ENCODE results near the gene SORCS2.
A peak's percentile ranks its signal among the peaks of the same experiment; 100 is the strongest.

Gene SORCS2

DNA sequence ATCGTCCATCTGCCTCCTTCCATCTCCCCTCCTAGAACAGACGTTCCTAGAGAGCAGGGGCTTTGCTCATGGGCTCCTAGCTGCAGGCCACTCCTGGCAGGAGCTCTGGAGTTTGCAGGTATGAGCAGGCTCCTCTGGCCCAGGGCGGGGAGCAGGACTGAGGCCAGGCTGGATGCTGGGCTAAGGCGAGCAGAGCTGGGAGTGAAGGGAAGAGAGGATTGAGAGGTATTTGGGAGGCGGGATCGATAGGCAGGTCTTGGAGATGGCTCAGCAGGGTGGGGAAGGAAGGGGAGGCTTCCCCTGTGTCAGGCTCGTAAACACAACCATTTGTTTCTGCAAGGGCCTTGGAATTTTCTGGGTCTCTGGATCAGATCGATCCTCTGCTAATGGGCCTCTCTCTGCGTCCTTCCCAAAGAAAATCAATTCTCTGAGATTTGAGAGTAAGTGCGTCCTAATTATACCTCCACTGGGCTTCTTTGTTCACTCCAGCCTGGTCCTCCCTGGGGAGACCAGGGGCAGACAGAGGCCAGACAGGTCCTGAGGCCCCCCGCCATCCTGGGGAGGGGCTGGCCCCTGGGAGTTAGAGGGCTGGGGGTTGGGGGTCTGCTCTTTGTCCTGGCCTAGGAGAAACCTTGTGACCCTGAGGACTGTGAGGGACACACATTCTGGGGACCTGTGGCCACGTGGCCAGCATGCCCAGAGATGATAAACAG is 337.2 kb downstream of the SORCS2 start:
- no peak overlapping the region for H3K4me3 ChIP-seq (ENCODE audit: low read depth, low read length)
- no peaks in the 10 kb centered on the region for H3K36me3 ChIP-seq (ENCODE audit: control insufficient read depth, insufficient read depth, low read length)
- H3K27ac ChIP-seq (ENCODE audit: low read depth, low read length) = peak overlapping the region; percentile 51; the same call in 1 of the 2 replicates
- peaks cover 4% of the 10 kb centered on the region for H3K9me3 ChIP-seq (ENCODE audit: control insufficient read depth, insufficient read depth, low read depth, low read length)
- H3K27me3 ChIP-seq (ENCODE audit: control insufficient read depth, insufficient read depth, low read length) = no peaks in the 10 kb centered on the region
- peaks cover 47% of the 10 kb centered on the region for H3K4me1 ChIP-seq (ENCODE audit: control insufficient read depth, insufficient read depth, low read length)
- no peak overlapping the region for H3K9ac ChIP-seq (ENCODE audit: low read length)

DNA sequence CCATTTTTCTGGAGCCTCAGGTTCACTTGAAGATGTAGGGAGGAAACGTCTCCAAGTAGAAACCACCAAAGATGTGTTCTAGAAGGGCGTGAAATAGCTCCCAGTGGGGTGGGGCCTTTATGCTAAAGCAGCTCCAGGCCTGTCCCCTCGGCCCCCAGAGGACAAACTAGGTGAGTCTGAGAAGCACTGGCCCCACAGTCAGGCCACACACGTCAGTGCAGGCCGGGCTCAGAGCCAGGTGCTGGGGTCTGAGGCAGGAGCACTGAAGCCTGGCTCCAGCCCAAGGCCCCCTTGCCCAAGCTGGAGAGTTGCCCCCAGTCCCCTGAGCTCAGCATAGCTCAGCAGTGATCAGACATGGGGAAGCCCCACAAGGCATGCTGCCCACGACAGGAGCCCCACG is 337.7 kb downstream of the SORCS2 start:
- Histone ChIP-seq H3K4me3 (ENCODE audit: low read depth, low read length) (no peak overlapping the region), H3K9me3 (ENCODE audit: control insufficient read depth, insufficient read depth, low read depth, low read length) (peaks cover 7% of the 10 kb centered on the region), H3K9ac (ENCODE audit: low read length) (no peak overlapping the region)

DNA sequence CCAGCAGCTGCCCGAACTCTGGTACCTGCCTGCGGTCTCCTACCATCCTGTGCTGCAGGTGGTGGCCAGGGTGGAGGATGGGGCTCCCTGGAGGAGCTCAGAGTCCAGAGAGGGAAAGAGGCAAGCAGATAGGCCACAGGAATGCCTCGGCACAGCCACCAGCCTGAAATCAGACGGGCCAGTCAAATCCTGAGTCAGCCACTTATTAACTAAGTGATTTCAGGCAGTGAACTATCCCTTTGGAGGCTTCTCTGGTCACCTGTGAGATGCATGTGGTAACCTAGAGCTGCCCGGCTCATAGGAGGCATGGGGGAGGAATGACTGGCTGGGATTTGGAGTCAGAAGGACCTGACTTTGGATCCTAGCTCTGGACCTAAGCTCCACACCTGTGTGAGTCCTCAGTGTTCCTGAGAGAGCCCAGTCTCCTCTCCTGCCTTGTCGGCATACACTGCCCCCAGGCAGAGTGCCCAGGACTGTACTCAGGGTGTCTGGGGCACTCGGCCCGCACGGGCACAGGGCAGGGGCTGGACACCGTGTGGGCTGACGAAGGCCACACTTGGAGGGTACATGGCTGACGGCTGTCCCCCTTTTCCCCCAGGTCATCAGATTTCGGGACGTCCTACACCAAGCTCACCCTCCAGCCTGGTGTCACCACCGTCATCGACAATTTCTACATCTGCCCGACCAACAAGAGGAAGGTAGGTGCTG is 338.7 kb downstream of the SORCS2 start:
- H3K4me3 ChIP-seq (ENCODE audit: low read depth, low read length) = no peak overlapping the region
- peaks cover 7% of the 10 kb centered on the region for H3K9me3 ChIP-seq (ENCODE audit: control insufficient read depth, insufficient read depth, low read depth, low read length)
- H3K4me1 ChIP-seq (ENCODE audit: control insufficient read depth, insufficient read depth, low read length) = peaks cover 47% of the 10 kb centered on the region
- H3K36me3 ChIP-seq (ENCODE audit: control insufficient read depth, insufficient read depth, low read length) = no peaks in the 10 kb centered on the region
- no peaks in the 10 kb centered on the region for H3K27me3 ChIP-seq (ENCODE audit: control insufficient read depth, insufficient read depth, low read length)
- peak overlapping the region; percentile 8 for H3K9ac ChIP-seq (ENCODE audit: low read length)
- H3K27ac ChIP-seq (ENCODE audit: low read depth, low read length) = no peak overlapping the region

More for the DNA sequence above, 337.7 kb downstream of the SORCS2 start:
- Histone ChIP-seq H3K27ac (ENCODE audit: low read depth, low read length) (no peak overlapping the region; the same call in 1 of the 2 replicates), H3K4me1 (ENCODE audit: control insufficient read depth, insufficient read depth, low read length) (peaks cover 47% of the 10 kb centered on the region), H3K36me3 (ENCODE audit: control insufficient read depth, insufficient read depth, low read length) (no peaks in the 10 kb centered on the region), H3K27me3 (ENCODE audit: control insufficient read depth, insufficient read depth, low read length) (no peaks in the 10 kb centered on the region)

DNA sequence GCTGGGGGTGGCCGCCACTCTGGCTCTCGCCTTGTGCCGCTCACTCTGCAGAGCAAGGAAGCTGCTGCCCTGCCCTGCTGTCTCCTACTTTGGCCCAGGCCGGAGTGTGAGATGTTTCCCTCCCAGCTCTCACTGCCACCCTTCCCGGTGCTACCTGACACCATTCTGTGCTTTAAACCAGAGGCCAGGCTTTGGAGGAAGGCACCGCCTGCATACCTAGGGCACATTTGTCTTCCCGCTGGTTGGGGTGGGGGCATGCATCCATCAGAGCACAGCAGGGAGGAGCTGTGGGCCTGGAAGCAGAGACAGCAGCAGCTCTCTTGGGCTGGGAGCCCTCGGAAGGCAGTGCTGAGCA is 339.3 kb downstream of the SORCS2 start:
- Histone ChIP-seq H3K4me3 (ENCODE audit: low read depth, low read length) (no peak overlapping the region), H3K36me3 (ENCODE audit: control insufficient read depth, insufficient read depth, low read length) (no peaks in the 10 kb centered on the region), H3K27ac (ENCODE audit: low read depth, low read length) (no peak overlapping the region), H3K9ac (ENCODE audit: low read length) (no peak overlapping the region), H3K9me3 (ENCODE audit: control insufficient read depth, insufficient read depth, low read depth, low read length) (peaks cover 7% of the 10 kb centered on the region), H3K27me3 (ENCODE audit: control insufficient read depth, insufficient read depth, low read length) (no peaks in the 10 kb centered on the region), H3K4me1 (ENCODE audit: control insufficient read depth, insufficient read depth, low read length) (peaks cover 47% of the 10 kb centered on the region)

DNA sequence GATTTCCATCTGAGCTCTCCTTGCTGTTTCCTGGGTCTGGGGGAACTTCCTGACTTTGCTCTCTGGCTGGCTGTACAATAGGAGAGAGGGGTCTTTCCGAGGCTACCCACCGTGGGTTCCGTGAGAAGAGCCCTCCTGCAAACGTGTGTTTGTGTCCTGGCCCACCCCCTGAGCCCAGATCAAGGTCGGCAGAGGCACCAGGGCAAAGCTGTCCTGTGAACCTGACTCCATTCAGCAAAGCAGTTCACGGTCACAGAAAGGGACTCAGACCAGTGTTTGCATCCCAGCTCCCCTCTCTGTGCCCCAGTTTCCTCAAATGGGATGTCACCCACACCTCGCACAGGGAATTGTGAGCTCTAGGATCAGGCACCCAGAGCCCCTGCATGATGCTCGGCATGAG is 339.7 kb downstream of the SORCS2 start:
- Histone ChIP-seq H3K27ac (ENCODE audit: low read depth, low read length) (no peak overlapping the region), H3K4me3 (ENCODE audit: low read depth, low read length) (no peak overlapping the region), H3K27me3 (ENCODE audit: control insufficient read depth, insufficient read depth, low read length) (no peaks in the 10 kb centered on the region), H3K36me3 (ENCODE audit: control insufficient read depth, insufficient read depth, low read length) (no peaks in the 10 kb centered on the region), H3K9me3 (ENCODE audit: control insufficient read depth, insufficient read depth, low read depth, low read length) (peaks cover 7% of the 10 kb centered on the region), H3K9ac (ENCODE audit: low read length) (no peak overlapping the region), H3K4me1 (ENCODE audit: control insufficient read depth, insufficient read depth, low read length) (peaks cover 47% of the 10 kb centered on the region)

DNA sequence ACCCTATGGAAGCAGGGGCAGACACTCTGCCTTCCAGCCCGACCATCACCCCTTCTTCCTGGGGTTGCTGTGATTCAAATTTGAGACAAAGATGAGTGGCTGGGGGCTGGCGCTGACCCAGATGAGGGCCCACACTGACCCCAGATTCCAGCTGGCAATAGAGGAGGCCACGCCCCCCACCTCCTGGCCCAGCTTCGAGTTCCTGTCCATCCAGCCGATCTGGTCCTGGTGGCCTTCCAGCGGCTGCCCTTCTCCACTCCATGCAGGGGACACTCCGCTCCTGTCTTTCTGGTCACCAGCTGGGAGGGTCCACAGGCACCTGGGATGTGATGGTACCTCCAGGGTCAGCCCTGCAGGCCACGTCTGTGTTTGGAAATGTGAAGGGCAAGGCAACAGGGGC is 340.9 kb downstream of the SORCS2 start:
- no peaks in the 10 kb centered on the region for H3K27me3 ChIP-seq (ENCODE audit: control insufficient read depth, insufficient read depth, low read length)
- H3K9me3 ChIP-seq (ENCODE audit: control insufficient read depth, insufficient read depth, low read depth, low read length) = peaks cover 7% of the 10 kb centered on the region
- H3K4me3 ChIP-seq (ENCODE audit: low read depth, low read length) = no peak overlapping the region
- H3K36me3 ChIP-seq (ENCODE audit: control insufficient read depth, insufficient read depth, low read length) = no peaks in the 10 kb centered on the region
- H3K9ac ChIP-seq (ENCODE audit: low read length) = no peak overlapping the region
- no peak overlapping the region for H3K27ac ChIP-seq (ENCODE audit: low read depth, low read length)
- H3K4me1 ChIP-seq (ENCODE audit: control insufficient read depth, insufficient read depth, low read length) = peaks cover 37% of the 10 kb centered on the region

DNA sequence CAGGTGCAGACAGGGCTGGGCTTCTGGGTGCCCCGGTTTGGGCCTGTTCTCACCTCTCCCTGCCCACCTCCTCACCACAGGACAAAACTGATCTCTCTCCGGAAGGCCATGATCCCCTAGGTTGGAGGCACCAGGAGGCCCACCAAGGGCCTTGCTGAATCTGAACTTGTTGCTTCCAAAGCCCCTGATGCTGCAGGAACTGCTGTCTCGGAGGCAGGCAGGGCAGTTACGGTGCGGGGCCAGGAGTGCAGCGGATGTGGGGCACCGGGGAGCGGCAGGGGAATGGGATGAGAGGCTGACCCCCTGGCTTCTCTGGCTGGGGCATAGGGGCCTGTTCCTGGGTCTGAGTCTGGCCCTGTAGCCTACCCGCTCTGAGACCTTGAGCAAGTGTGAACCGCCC is 342.8 kb downstream of the SORCS2 start:
- no peak overlapping the region for H3K27ac ChIP-seq (ENCODE audit: low read depth, low read length)
- peaks cover 27% of the 10 kb centered on the region for H3K4me1 ChIP-seq (ENCODE audit: control insufficient read depth, insufficient read depth, low read length)
- H3K27me3 ChIP-seq (ENCODE audit: control insufficient read depth, insufficient read depth, low read length) = no peaks in the 10 kb centered on the region
- H3K36me3 ChIP-seq (ENCODE audit: control insufficient read depth, insufficient read depth, low read length) = no peaks in the 10 kb centered on the region
- peaks cover 10% of the 10 kb centered on the region for H3K9me3 ChIP-seq (ENCODE audit: control insufficient read depth, insufficient read depth, low read depth, low read length)
- H3K4me3 ChIP-seq (ENCODE audit: low read depth, low read length) = no peak overlapping the region
- H3K9ac ChIP-seq (ENCODE audit: low read length) = no peak overlapping the region

DNA sequence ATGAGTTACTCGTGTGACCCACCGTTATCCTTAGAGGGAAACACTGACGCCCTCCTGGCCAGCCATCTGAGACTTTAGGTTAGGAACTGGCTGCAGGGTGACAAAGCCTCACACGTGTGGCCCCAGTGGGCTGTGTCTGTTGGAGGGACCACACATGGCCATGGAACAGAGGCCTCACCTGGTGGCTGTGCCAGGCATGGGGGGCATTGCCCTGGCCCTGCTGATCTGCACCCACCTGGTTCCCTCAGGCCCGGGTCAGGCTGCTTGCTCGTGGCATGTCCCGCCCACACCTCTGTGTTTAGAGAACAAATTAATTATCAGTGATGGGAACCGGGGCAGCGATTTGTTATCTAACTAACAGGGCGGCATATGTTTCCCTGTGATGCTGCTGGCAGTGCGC is 343.3 kb downstream of the SORCS2 start:
- Histone ChIP-seq H3K4me3 (ENCODE audit: low read depth, low read length) (no peak overlapping the region), H3K27ac (ENCODE audit: low read depth, low read length) (no peak overlapping the region), H3K27me3 (ENCODE audit: control insufficient read depth, insufficient read depth, low read length) (no peaks in the 10 kb centered on the region), H3K36me3 (ENCODE audit: control insufficient read depth, insufficient read depth, low read length) (no peaks in the 10 kb centered on the region), H3K4me1 (ENCODE audit: control insufficient read depth, insufficient read depth, low read length) (peaks cover 28% of the 10 kb centered on the region), H3K9ac (ENCODE audit: low read length) (no peak overlapping the region), H3K9me3 (ENCODE audit: control insufficient read depth, insufficient read depth, low read depth, low read length) (peaks cover 10% of the 10 kb centered on the region)

DNA sequence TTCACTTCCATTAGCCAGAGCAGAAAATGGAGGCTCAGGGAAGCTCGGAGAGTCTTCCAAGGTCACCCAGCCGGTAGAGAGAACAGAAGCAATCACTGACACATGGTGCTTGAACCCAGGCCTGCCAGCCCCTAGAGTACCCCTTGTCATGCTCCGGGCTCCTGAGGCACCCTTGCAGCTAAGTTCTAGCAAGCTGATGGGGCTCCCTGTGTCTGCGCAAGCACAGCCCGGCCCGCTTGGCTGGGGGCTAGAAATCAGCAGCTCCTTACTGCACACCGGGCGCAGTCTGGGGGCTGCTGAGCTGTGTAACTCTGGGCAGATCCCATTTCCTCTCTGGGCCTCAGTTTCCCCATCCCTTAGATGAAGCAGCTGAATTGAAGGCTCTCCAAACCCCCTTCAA is 344.5 kb downstream of the SORCS2 start:
- Histone ChIP-seq H3K36me3 (ENCODE audit: control insufficient read depth, insufficient read depth, low read length) (no peaks in the 10 kb centered on the region), H3K4me1 (ENCODE audit: control insufficient read depth, insufficient read depth, low read length) (peaks cover 17% of the 10 kb centered on the region), H3K9me3 (ENCODE audit: control insufficient read depth, insufficient read depth, low read depth, low read length) (peaks cover 10% of the 10 kb centered on the region), H3K9ac (ENCODE audit: low read length) (no peak overlapping the region), H3K4me3 (ENCODE audit: low read depth, low read length) (no peak overlapping the region), H3K27ac (ENCODE audit: low read depth, low read length) (no peak overlapping the region), H3K27me3 (ENCODE audit: control insufficient read depth, insufficient read depth, low read length) (no peaks in the 10 kb centered on the region)

DNA sequence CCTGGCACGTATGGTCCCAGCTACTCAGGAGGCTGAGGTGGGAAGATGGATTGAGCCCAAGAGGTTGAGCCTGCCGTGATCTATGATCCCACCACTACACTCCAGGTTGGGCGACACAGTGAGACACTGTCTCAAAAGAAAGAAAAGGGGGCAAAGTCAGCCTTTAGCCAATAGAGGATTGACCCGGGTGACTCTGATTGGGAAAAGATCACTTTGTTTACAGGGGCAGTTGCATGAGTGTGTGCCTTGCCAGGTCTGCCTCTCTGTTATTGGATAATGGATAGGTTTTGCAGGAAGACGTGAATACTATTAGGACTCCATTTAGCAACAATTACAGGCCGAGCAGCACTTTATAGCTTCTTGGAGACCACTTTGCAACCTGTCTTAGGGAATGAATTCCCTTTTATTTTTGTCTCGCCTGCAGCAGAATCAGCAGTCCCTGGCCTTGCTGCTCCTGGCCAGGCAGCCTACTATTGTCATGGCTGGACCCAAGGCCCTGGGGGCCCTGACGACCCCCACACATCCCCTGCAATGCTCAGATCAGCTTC is 345.6 kb downstream of the SORCS2 start:
- no peaks in the 10 kb centered on the region for H3K27me3 ChIP-seq (ENCODE audit: control insufficient read depth, insufficient read depth, low read length)
- H3K4me1 ChIP-seq (ENCODE audit: control insufficient read depth, insufficient read depth, low read length) = peaks cover 9% of the 10 kb centered on the region; the same call in 1 of the 2 replicates
- H3K4me3 ChIP-seq (ENCODE audit: low read depth, low read length) = no peak overlapping the region
- no peak overlapping the region for H3K9ac ChIP-seq (ENCODE audit: low read length)
- H3K36me3 ChIP-seq (ENCODE audit: control insufficient read depth, insufficient read depth, low read length) = no peaks in the 10 kb centered on the region
- H3K27ac ChIP-seq (ENCODE audit: low read depth, low read length) = no peak overlapping the region
- H3K9me3 ChIP-seq (ENCODE audit: control insufficient read depth, insufficient read depth, low read depth, low read length) = peaks cover 10% of the 10 kb centered on the region

DNA sequence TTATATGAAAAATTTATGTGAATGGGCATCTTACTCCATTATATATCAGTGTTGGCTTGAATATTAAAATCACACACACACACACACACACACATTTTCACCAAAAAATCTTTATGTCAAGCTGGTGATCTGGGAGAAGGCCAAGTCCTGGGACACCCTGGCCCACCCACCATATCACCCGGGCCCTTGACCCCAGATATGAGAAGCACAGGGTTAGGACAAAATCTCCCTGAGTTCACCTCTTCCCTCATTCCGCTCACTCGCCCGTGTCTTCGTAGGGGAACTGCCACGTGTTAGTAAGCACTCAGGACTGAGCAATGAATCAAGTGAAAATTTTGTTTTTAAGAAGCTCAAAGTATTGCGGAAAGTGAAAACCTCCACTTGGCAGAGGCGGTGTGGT is 346.2 kb downstream of the SORCS2 start:
- Histone ChIP-seq H3K9ac (ENCODE audit: low read length) (no peak overlapping the region), H3K4me1 (ENCODE audit: control insufficient read depth, insufficient read depth, low read length) (peaks cover 9% of the 10 kb centered on the region; the same call in 1 of the 2 replicates), H3K27ac (ENCODE audit: low read depth, low read length) (no peak overlapping the region), H3K36me3 (ENCODE audit: control insufficient read depth, insufficient read depth, low read length) (no peaks in the 10 kb centered on the region), H3K9me3 (ENCODE audit: control insufficient read depth, insufficient read depth, low read depth, low read length) (peaks cover 10% of the 10 kb centered on the region), H3K27me3 (ENCODE audit: control insufficient read depth, insufficient read depth, low read length) (no peaks in the 10 kb centered on the region), H3K4me3 (ENCODE audit: low read depth, low read length) (no peak overlapping the region)
